ENCODE results near the gene SORCS3.

Gene SORCS3

GRCh38 chr10:105192146-105192545 is 551.1 kb downstream of the SORCS3 start:
- Mint-ChIP-seq H3K4me3 (no peak overlapping the region), H3K9me3 (no peaks in the 10 kb centered on the region), H3K36me3 (ENCODE audit: low read depth) (no peaks in the 10 kb centered on the region), H3K4me1 (ENCODE audit: low read depth) (no peaks in the 10 kb centered on the region), H3K27me3 (no peaks in the 10 kb centered on the region), H3K27ac (no peak overlapping the region)

DNA sequence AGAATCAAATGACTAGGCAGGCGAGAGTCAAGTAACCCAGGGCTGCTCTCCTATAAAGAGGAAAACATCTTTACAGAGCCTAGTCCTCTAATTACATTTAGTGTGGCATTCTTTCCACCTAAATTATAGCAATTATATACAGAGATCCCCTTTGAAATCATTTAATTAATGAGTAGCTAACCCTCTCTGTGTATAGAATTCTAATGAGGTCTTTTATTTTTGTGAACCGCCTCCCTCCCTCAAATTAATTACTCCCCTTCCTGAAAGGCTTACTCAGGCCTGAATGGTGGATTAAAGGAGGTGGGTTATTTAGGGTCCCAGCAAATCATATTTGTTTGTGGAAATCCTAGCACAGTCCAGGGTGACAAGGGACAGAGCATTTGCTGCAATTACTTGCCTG is 551.8 kb downstream of the SORCS3 start:
- no peak overlapping the region for H3K4me3 Mint-ChIP-seq
- no peaks in the 10 kb centered on the region for H3K9me3 Mint-ChIP-seq
- no peaks in the 10 kb centered on the region for H3K4me1 Mint-ChIP-seq (ENCODE audit: low read depth)
- H3K27me3 Mint-ChIP-seq = no peaks in the 10 kb centered on the region
- no peak overlapping the region for H3K27ac Mint-ChIP-seq
- H3K36me3 Mint-ChIP-seq (ENCODE audit: low read depth) = no peaks in the 10 kb centered on the region

- no peaks in the 10 kb centered on the region for H3K27me3 Mint-ChIP-seq
- H3K4me3 Mint-ChIP-seq = no peak overlapping the region
- no peaks in the 10 kb centered on the region for H3K9me3 Mint-ChIP-seq
- H3K36me3 Mint-ChIP-seq (ENCODE audit: low read depth) = no peaks in the 10 kb centered on the region
- no peaks in the 10 kb centered on the region for H3K4me1 Mint-ChIP-seq (ENCODE audit: low read depth)
- H3K27ac Mint-ChIP-seq = no peak overlapping the region
Observed at GRCh38 chr10:105195831-105196230, 554.7 kb downstream of the SORCS3 start.

DNA sequence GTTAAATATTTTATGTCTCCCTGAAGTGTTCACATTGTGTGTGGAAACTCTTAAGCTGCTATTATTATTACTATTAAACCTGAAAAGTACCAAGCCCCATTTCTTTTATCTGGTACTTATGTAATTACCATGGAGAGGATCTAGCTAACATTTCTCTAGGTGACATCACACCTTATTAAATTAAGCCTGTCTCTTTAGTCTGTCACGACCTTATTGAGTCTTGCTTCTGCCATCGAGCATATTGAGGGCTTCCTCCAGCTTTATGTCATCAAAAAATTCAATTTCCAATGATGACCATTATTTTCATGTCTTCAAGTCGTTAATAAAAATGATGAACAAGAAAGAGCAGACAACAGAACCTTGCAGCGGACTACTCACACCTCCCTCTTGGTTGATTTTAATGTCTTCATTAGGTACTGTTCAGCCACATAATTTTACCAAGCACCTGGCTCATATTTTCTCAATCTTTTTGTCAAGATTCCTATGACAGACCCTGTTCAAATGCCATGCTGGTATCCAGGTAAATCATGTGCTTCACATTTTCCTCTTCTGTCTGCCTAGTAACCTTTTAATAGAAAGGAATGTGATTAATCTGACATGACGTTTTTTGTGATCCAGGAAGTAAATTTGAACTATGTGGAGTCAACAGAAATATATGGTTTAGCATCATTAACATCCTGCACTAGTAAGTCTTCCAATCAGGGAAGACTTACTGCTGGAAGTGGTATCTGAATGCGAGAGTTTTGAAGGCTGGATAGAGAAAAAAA is 556.7 kb downstream of the SORCS3 start:
- H3K27me3 Mint-ChIP-seq = no peaks in the 10 kb centered on the region
- no peaks in the 10 kb centered on the region for H3K9me3 Mint-ChIP-seq
- no peaks in the 10 kb centered on the region for H3K36me3 Mint-ChIP-seq (ENCODE audit: low read depth)
- H3K4me3 Mint-ChIP-seq = no peak overlapping the region
- no peak overlapping the region for H3K27ac Mint-ChIP-seq
- H3K4me1 Mint-ChIP-seq (ENCODE audit: low read depth) = no peaks in the 10 kb centered on the region

- H3K4me1 Mint-ChIP-seq (ENCODE audit: low read depth) = no peaks in the 10 kb centered on the region
- H3K4me3 Mint-ChIP-seq = no peak overlapping the region
- no peak overlapping the region for H3K27ac Mint-ChIP-seq
Observed at GRCh38 chr10:105206616-105207015, 565.5 kb downstream of the SORCS3 start.

GRCh38 chr10:105207476-105207995 is 566.4 kb downstream of the SORCS3 start:
- Mint-ChIP-seq H3K36me3 (ENCODE audit: low read depth) (no peaks in the 10 kb centered on the region), H3K27me3 (no peaks in the 10 kb centered on the region), H3K9me3 (no peaks in the 10 kb centered on the region), H3K4me3 (no peak overlapping the region), H3K4me1 (ENCODE audit: low read depth) (no peaks in the 10 kb centered on the region), H3K27ac (no peak overlapping the region)

More at GRCh38 chr10:105206616-105207015, 565.5 kb downstream of the SORCS3 start:
- no peaks in the 10 kb centered on the region for H3K9me3 Mint-ChIP-seq
- H3K27me3 Mint-ChIP-seq = no peaks in the 10 kb centered on the region
- no peaks in the 10 kb centered on the region for H3K36me3 Mint-ChIP-seq (ENCODE audit: low read depth)

- Mint-ChIP-seq H3K27ac (no peak overlapping the region), H3K36me3 (ENCODE audit: low read depth) (no peaks in the 10 kb centered on the region), H3K9me3 (no peaks in the 10 kb centered on the region), H3K27me3 (no peaks in the 10 kb centered on the region), H3K4me3 (no peak overlapping the region), H3K4me1 (ENCODE audit: low read depth) (no peaks in the 10 kb centered on the region)
Observed at GRCh38 chr10:105210546-105210945, 569.5 kb downstream of the SORCS3 start.

DNA sequence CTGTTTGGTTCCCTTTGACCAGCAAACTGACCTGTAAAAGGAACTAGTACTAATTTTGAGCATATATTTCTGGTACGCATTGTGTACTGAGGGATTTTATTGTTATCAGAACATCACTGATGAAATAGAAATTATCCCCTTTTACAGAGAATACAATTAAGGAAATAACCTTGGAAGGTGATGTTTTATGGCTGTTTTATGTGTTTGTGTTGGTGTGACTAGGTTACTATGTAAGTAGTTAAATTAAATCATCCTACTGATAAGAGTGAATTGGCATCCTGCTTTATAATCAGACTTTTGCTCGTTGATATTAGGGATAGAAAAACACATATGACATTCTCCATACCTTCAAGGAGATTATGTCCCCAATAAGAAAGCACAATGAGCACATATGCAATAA is 596.6 kb downstream of the SORCS3 start:
- Mint-ChIP-seq H3K27me3 (no peaks in the 10 kb centered on the region), H3K4me3 (no peak overlapping the region), H3K9me3 (no peaks in the 10 kb centered on the region), H3K27ac (no peak overlapping the region), H3K4me1 (ENCODE audit: low read depth) (no peaks in the 10 kb centered on the region), H3K36me3 (ENCODE audit: low read depth) (no peaks in the 10 kb centered on the region)

GRCh38 chr10:105239311-105240219 is 598.5 kb downstream of the SORCS3 start:
- Mint-ChIP-seq H3K27ac (no peak overlapping the region), H3K27me3 (no peaks in the 10 kb centered on the region), H3K36me3 (ENCODE audit: low read depth) (no peaks in the 10 kb centered on the region), H3K4me1 (ENCODE audit: low read depth) (no peaks in the 10 kb centered on the region), H3K4me3 (no peak overlapping the region), H3K9me3 (no peaks in the 10 kb centered on the region)

- Mint-ChIP-seq H3K36me3 (ENCODE audit: low read depth) (no peaks in the 10 kb centered on the region), H3K4me3 (no peak overlapping the region), H3K27me3 (no peaks in the 10 kb centered on the region), H3K9me3 (no peaks in the 10 kb centered on the region), H3K4me1 (ENCODE audit: low read depth) (no peaks in the 10 kb centered on the region), H3K27ac (no peak overlapping the region)
Observed at GRCh38 chr10:105241254-105241653, 600.2 kb downstream of the SORCS3 start.

- no peak overlapping the region for H3K4me3 Mint-ChIP-seq
- no peaks in the 10 kb centered on the region for H3K9me3 Mint-ChIP-seq
Observed at GRCh38 chr10:105243381-105243780, 602.3 kb downstream of the SORCS3 start.

DNA sequence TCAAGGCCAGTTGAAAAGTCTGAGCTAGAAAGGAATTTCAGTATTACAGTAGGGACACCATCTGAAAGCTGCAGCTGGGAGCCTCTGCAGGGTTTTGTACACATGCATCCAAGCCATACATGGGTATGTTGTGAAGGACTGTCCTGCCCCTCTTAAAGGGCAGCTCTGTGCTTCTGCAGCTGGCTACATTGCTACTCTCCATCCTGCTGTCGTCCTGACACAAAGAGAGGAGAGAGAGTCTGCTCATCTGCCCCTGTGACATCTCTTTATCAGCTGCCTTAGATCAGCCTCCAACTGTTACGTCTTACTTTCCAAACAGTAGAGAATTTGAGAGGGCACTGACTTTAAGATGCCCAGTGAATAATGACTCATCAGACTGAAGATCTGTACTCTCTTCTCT is 602.7 kb downstream of the SORCS3 start:
- H3K4me3 Mint-ChIP-seq = no peak overlapping the region
- H3K9me3 Mint-ChIP-seq = no peaks in the 10 kb centered on the region
- H3K27ac Mint-ChIP-seq = no peak overlapping the region
- H3K4me1 Mint-ChIP-seq (ENCODE audit: low read depth) = no peaks in the 10 kb centered on the region
- no peaks in the 10 kb centered on the region for H3K36me3 Mint-ChIP-seq (ENCODE audit: low read depth)
- no peaks in the 10 kb centered on the region for H3K27me3 Mint-ChIP-seq

More at GRCh38 chr10:105243381-105243780, 602.3 kb downstream of the SORCS3 start:
- H3K27ac Mint-ChIP-seq = no peak overlapping the region
- no peaks in the 10 kb centered on the region for H3K36me3 Mint-ChIP-seq (ENCODE audit: low read depth)
- no peaks in the 10 kb centered on the region for H3K27me3 Mint-ChIP-seq
- H3K4me1 Mint-ChIP-seq (ENCODE audit: low read depth) = no peaks in the 10 kb centered on the region

DNA sequence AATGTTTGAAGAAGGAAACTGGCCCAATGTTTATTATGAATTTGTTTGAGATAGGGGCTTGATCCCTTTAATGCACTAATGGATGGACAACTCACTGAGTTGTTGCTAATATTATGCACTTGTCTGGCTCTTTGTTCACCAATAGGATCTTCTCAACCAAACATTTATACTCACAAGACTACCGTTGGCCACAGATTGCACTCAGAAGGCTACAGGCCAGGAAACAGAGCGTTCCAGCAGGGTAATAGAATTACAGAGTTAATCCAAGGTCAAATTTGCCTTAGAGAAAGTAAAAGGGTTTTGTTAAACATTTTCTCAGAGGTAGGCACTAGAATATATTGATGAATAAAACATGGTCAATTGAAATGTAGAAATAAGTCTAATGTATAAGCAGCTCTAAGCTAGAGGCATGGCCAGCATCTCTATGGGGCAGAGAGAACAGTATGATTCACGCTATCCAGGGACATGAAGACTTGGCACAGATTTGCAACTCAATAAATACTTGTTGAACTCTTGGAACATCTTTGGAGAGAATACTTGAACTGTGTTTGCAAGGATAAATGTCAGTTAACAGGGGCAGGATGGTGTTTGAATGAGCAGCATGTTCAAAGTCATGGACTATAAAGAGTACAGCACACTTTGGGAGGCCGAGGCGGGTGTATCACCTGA is 606.9 kb downstream of the SORCS3 start:
- H3K27ac Mint-ChIP-seq = no peak overlapping the region
- no peaks in the 10 kb centered on the region for H3K36me3 Mint-ChIP-seq (ENCODE audit: low read depth)
- H3K9me3 Mint-ChIP-seq = no peaks in the 10 kb centered on the region
- no peaks in the 10 kb centered on the region for H3K4me1 Mint-ChIP-seq (ENCODE audit: low read depth)
- H3K27me3 Mint-ChIP-seq = no peaks in the 10 kb centered on the region
- H3K4me3 Mint-ChIP-seq = no peak overlapping the region

- Mint-ChIP-seq H3K4me3 (no peak overlapping the region), H3K36me3 (ENCODE audit: low read depth) (no peaks in the 10 kb centered on the region), H3K27ac (no peak overlapping the region), H3K4me1 (ENCODE audit: low read depth) (no peaks in the 10 kb centered on the region), H3K27me3 (no peaks in the 10 kb centered on the region), H3K9me3 (no peaks in the 10 kb centered on the region)
Observed at GRCh38 chr10:105252911-105253310, 611.8 kb downstream of the SORCS3 start.
